ENCODE results near the gene LARGE1. TPM values are rescaled to one million over a fixed set of nuclear protein-coding genes. Genes with fewer than 3 reads are reported as not detected.

Gene LARGE1
- total RNA-seq, 2 donors from 2014 or later: 48.7 to 94.4 TPM

DNA sequence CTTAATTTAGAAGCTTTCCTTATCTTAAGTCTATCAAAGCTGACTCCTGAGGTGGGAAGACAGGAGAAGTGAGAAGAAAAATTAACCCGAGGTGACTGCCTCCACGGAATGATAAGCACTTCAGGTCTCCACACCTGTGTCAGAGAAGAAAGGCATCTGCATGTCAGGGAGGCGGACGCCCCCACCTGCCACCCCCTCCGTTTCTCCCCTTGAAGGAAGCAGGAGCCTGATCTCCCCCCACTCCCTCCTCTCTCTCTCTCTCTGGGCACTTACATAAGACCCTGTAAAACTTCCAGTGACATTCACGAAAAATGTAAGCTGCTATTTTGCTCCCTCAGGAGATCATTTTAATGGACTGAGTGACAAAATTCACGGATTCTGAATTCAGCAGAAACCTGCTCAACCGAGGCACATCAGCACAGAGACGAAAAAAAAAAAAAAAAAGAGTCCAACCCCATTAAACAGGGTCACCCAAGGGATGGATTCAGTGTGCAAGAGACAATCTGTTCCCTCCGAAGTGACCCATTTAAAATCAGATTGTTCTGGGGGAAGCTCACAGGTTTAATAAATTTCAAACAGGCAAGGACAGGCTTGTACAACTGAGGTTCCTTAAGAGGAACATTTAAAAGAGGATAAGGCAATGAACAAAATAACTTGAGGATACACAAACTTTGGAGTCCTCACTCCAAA is 1.5 kb downstream of the LARGE1 start:
- DNase-seq (ENCODE audit: low spot score): no peak
- intact Hi-C loops (cut with DNase I): loop anchor here (5.0 to 10.0 kb wide), 3 partner anchors 52 to 124 kb away; no protein-coding TSS in a partner anchor

DNA sequence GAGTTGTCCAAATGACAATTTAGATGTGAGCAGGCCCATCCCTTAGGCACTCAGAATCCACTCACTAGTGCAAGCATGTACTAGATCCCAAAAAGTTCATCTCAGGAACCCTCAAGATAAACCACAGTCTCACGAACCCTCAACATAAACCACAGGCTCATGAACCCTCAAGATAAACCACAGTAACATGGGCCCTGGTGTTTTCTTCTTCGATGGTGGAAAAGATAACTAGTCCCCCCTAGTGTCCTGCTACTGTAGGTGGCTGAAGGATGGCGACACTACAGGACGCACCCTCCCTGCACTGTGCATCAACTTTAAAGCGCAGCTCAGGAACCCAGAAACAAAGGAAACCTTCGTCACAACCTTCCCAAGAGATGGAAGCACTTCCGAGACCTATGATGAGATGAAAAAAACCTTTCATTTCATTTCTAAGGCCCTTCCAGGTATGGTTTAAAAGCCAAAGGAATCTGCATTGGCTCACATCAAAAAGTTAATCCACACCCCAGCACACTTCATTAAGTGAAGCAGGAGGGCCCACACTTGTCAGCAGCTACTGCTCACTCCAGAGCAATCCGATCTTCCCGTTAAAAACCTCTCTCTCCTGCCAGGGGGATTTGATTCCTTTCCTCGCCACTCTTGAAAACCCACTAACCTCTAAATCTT is 2.4 kb downstream of the LARGE1 start:
- no peak for DNase-seq (ENCODE audit: low spot score)
- intact Hi-C loops (cut with DNase I): loop anchor here (5.0 to 10.0 kb wide), 3 partner anchors 51 to 123 kb away; no protein-coding TSS in a partner anchor

DNA sequence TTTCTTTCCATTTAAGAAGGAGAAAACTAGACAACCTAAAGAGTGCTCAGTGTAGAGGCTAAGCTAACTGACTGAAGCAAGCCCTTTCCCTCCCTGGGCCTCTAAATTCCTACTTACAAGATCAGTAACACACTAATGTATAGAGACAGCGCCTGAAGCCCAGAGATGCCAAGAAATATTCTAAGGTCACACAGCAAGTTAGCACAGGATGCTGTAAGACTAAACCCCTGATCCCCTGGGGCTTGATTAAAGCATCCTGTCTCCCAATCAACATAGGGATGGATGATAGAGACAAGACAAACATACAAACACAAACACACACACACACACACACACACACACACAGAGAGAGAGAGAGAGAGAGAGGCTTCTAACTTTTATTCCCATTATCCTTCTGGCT is 5.6 kb downstream of the LARGE1 start:
- DNase-seq (ENCODE audit: low spot score): no peak
- intact Hi-C loops (cut with DNase I): loop anchor here (5.0 to 10.0 kb wide), 3 partner anchors 47 to 120 kb away; no protein-coding TSS in a partner anchor

DNA sequence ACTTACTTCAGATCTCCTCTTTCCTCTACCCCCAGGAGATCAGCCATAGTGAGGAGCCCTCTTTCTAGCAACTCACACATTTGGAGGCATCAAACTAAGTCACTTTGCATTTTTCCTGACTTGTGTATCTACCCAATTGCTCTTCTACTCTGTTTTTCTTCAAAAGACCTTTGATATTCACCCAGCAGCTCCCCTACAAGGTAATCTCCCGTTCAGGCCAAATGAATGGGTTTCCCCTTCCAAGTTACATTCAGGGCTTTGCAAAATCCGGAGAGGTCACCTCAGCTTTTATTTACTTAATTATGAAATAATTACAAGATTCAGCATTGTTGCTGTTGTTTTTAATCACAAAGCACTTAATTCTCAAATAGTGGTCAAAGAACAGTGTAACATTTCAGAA is 6.1 kb downstream of the LARGE1 start:
- DNase-seq (ENCODE audit: low spot score): no peak
- intact Hi-C loops (cut with DNase I): loop anchor here in 1 of 2 donors (10.0 kb wide), 2 partner anchors 49 to 119 kb away; no protein-coding TSS in a partner anchor

DNA sequence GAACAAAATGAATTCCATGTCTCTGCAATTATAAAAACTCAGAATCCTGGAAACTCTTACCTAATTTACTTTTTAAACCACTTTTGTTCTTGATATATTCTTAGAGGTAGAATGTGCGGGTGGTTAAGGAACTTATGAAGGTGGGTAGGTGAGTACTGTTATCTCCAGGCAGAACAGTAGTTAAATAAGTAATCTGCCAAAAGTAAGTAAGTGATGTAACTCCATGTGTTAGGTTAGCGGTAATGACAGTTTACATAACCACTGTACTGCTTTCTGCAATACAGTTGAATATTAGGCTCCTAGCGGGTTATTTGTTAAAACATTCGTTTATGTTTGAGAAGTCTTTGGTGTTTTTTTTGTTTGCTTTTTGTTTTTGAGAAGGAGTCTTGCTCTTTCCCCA is 7.1 kb downstream of the LARGE1 start:
- no peak for DNase-seq (ENCODE audit: low spot score)
- intact Hi-C loops (cut with DNase I): loop anchor here in 1 of 2 donors (10.0 kb wide), 2 partner anchors 48 to 118 kb away; no protein-coding TSS in a partner anchor

DNA sequence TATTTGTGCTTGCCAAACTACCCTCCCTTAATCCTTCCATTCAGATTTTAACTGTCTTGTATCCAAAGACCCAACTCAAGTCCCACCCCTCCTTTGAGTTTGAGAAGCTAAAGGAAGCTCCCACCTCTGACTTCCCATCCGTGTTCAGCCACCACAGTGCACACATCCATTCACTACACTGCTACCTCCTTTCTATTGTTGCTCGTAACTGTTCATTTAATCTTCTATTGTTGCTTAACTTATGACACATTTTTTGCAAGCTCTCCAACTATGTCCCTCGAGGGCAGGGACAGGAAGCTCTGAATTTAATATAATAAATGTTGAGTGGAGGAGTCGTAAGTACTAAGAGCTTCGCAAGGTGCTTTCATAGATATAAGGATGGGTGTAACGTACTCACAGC is 10.4 kb downstream of the LARGE1 start:
- intact Hi-C loops (cut with DNase I): loop anchor here in 1 of 2 donors (10.0 kb wide), 2 partner anchors 45 to 115 kb away; no protein-coding TSS in a partner anchor
- DNase-seq (ENCODE audit: low spot score): no peak

DNA sequence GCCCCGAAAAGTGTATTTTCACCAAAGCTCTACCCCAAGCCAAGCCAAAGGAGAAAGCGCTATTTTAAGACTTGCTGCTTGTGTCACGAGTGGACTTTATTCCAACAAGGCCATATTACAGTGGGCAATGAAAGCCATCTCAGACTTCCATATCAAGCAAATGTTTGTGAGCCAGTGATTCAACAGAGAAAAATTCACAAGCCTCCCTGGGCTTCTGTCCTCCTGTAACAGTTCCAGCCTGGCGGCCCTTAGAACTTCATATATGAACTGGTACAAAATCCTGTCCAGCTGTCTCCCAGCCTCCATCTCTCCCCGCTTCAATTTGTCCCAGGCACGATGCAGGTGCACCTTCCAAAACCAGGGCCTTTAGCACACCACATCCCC is 11.2 kb downstream of the LARGE1 start:
- DNase-seq (ENCODE audit: low spot score): no peak
- intact Hi-C loops (cut with DNase I): no loop called here

DNA sequence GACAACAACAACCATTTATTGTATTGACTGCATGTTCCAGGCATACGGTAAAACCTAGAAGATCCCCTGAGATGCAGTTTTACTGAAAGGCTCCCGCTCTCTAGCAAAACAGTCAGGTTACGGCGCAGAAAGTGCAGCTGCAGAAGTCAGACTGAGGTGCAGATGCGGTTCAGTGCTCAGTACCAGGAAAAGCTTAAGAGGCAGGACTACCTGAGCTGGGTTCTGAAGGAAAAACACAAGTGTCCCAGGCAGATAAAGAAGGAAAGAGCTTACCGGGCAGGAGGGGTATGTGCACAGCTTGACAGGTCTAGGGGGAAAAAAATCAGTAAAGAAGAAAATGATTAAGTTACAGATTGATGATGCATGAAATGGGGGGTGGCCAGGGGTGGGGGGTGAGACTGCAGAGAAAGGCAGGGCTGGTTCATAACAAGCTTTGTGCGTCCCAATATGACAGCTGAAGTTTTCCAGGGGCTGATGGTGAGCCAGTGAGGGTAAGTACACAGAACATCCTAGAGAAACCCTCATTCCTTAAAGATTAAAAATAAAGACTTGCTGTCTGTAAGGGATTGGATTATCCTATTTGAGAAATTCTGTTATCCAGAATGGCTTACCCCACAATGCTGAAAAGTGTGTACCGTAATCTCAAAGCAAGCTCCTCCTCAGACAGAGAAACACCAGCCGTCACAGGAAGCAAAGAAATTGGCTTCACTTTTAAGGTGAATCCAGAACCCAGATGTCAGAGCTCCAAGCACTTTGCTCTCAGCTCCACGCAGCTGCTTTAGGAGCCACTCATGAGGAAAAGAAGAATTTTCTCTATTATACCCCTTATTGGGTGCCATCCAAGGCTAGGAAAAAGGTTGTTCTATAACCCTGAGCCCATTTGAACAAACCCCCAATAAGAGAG is 11.9 kb downstream of the LARGE1 start:
- intact Hi-C loops (cut with DNase I): no loop called here

DNA sequence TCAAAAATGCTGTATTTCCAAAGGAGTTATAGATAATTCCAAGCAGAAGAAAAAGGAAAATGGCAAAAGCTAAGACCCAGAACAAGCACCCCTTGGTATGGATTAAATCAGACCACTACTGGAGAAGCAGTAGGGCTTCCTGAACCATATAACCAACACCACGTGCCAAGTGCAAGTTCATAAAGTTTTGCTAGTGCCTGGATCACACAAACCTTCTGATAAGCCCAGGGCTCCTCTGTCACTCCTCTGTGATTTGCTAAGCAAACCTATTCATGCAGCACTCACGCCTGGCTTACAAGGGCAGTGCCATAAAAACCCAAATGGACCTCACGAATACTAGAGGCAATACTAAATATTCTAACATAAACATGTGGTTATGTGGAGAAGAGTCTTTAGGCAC is 13.3 kb downstream of the LARGE1 start:
- intact Hi-C loops (cut with DNase I): no loop called here
- DNase-seq (ENCODE audit: low spot score): no peak

More for the DNA sequence above, 11.9 kb downstream of the LARGE1 start:
- no peak for DNase-seq (ENCODE audit: low spot score)

DNA sequence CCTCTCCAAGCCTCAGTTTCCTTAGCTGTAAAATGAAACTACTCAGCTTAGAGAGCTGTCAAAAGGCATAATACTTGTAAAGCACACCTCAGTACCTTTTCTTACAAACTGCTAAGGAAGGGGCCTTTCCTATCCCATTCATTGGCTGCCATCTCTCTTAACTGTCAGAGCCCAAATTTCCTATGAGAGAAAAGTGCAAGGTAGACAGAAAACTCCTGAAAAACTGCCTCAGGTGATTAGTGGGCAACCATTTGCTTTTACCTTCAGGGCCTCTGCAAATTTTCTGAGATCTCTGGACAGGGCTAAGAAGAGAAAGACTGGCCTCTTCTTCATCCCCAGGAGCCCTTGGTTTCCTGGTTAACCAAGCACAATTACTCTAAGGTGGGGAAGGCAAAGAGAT is 13.8 kb downstream of the LARGE1 start:
- intact Hi-C loops (cut with DNase I): no loop called here
- DNase-seq (ENCODE audit: low spot score): no peak

DNA sequence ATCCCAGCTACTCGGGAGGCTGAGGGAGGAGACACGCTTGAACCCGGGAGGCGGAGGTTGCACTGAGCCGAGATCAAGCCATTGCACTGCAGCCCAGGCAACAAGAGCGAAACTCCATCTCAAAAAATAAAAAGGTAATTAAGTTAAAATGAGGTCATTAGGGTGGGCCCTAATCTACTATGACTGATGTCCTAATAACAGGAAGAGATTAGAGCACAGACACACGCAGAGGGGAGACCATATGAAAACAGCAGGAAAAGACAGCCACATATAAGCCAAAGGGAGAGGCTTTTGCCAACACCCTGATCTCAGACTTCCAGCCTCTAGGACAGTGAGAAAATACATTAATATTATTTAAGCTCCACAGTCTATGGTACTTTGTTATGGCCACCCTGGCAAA is 17.3 kb downstream of the LARGE1 start:
- DNase-seq (ENCODE audit: low spot score): no peak

DNA sequence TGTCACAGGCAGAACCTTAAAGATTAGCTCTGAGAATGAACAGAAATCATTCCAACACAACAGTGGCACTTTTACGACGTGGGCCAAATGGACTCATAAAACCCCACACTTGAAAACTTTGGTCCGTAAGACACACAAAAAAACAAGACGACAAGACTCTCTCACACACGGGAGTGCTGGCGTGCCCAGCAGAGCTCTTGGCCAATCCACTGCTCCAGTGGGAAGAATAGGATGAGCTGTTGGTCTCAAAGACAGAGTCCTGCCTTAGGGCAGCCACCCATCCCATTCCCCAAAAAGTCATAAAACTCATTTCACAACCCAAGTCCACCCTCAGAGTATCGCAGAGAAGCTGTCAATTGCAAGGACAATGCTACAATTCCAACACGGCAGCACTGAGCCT is 18.2 kb downstream of the LARGE1 start:
- DNase-seq (ENCODE audit: low spot score): no peak
- intact Hi-C loops (cut with DNase I): no loop called here

More for the DNA sequence above, 17.3 kb downstream of the LARGE1 start:
- intact Hi-C loops (cut with DNase I): no loop called here

DNA sequence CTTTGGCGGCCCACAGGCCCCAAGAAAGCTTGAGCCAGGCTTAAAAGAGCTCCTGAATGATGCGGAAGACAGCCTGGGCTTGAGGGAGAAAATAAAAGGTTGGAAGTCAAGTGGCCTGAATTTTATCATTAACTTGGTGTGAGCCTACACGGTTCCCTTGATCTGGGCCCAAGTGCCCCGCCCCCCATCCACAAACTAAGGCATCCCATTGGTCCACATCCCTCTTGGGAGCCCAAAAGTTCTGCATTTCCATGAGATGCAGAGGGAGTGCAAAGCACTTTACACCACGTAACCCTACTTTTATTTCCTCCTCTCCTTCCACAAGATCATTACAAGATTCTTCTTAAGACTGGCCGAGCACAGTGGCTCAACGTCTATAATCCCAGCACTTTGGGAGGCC is 22.2 kb downstream of the LARGE1 start:
- no peak for DNase-seq (ENCODE audit: low spot score)
- intact Hi-C loops (cut with DNase I): no loop called here

DNA sequence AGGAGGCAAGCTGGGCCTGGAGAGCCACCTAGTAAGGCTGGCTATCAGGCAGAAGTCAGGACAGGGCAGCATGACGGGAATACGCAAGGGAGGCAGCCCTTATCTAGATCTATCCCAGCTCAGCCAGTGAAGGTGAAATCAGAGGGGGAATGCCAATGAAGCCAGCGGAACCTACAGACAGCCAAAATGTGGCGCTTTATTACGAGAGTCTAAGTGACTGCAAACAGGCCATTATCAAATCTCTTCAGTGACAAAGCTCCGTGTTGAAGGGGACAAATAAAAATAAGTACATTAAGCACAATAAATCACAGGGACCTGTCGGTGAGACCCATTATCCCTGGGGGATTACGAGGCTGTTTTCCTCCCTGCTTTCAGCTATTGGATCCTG is 22.8 kb downstream of the LARGE1 start:
- intact Hi-C loops (cut with DNase I): no loop called here
- DNase-seq (ENCODE audit: low spot score): no peak

DNA sequence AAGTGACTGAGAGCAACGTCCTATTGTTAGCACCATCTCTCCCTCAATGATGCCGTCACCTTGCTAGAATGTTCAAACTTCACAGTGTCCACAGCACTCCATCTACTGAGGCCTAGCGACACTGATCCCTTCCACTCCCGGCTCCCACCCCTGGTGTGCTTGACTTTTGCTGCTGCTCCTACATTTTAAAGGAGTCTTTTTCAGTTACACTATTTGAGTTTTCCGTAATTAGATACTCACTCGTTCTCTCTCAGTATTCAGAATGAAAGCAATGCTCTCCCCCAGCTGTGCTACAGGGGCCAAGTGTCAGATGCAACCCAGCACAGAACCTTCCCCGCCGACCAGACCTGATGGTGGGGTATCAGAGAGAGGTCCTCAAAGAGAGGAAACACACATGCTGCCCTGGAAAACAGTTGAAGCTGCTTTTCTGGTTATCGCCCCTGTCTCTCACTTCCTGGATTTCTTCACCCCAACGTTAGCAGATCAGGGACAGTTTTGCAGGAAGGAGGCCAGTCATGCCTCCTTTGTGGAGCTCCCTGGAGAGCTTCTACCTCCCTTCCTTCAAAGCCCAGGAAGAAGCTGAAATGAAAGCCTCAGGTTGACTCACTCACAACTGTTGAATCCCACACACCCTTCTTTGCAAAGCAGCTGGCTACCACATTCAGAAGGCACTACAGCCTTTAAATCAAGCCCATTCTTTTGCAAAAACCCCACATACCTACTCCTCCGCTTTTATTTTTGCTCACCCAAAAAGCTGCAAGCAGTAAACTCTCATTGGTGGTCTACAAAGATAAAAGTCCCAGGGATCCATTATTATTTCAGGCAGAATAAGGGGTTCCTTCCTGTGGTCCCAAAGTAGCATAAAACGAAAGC is 23.5 kb downstream of the LARGE1 start:
- intact Hi-C loops (cut with DNase I): no loop called here
- no peak for DNase-seq (ENCODE audit: low spot score)

DNA sequence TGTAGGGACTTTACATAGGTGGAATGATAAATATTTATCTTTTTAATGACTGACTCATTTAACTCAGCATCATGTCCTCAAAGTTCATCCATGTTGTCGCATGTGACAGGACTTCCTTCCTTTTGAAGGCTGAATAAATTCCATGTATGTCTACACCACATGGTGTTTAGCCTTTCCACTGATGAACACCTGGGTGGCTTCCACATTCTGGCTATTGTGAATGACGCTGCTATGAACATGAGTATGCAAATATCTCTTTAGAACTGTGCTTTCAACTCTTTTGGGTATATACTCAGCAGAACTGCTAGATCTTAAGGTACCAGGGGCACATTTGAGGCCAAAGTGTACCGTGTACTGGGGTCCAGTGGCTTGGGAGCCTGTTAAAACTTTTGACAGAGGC is 24.1 kb downstream of the LARGE1 start:
- no peak for DNase-seq (ENCODE audit: low spot score)
- intact Hi-C loops (cut with DNase I): no loop called here

DNA sequence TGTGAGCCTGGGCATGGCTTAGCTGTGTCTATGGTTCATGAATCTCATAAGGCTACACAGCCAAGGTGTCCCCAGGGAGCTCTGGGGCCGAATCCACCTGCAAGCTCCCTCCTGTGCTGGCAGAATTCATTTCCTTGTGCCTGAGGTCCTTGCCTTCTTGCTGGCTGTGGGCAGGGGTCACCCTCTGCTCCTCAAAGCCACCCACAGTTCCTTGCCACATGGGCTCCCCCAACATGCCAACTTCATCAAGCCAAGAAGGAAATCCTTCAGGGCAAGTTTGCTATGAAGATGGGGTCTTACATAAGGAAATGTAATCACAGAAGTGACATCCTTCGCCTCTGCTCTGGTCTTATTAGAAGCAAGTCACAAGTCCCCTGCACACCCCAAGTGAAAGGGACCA is 24.8 kb downstream of the LARGE1 start:
- intact Hi-C loops (cut with DNase I): no loop called here
- DNase-seq (ENCODE audit: low spot score): no peak

DNA sequence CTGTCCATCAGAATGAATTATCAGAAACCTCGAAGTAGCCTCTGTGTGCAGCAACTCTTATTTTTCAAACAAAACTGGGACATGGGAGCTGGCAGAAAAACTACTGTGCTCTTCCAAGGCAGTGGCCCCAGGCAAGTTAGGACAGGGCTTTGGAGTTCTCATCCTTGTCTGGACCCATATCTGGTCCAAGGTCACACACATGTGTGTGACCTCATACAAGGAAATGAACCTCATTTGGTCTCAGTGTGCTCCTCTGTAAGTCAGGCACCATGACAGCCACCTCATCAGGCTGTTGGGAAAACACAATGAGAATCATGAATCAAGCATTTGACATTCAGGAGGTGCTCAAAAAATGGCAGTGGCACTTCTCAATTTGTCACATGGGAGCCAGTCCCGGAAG is 25.8 kb downstream of the LARGE1 start:
- no peak for DNase-seq (ENCODE audit: low spot score)
- intact Hi-C loops (cut with DNase I): no loop called here

DNA sequence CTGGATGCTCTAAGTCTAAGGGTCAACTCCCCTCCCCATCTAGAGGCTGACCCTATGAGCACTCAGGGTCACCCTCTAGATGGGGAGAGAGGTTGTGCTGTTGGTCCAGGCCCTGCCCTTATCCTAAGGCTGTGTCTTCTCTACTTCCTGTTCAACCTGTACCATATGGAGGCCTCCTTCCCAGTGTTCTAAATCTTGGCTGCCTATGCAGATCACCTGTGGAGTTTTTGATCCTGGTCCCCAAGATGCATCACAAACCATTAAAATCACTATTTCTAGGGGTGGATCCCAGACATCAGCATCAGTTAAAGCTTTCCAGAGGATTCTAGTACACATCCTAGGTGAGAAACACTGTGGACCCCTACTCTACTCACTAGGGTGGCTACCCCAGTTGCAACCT is 26.2 kb downstream of the LARGE1 start:
- intact Hi-C loops (cut with DNase I): no loop called here
- no peak for DNase-seq (ENCODE audit: low spot score)
